T-helper 1 cell (primary cell): ENCODE results near the gene GK.
"Not testable (repeated sequence)": the region's sequence is repeated elsewhere in the genome, so short reads cannot be mapped to it uniquely, and the experiment has no call there.

Experiments used
- DNase-seq, 5 donors: peaks; one replicate each; pipeline ENCODE4 v3.0.0-alpha.2; 2012 to 2020
- total RNA-seq, 4 donors: gene quantifications; one replicate each; lab custom pipeline; 2026; lab: John Stamatoyannopoulos, UW

Gene GK
- total RNA-seq, result 3.3 to 9.3 (median 7.3) reads per million in 4 donors

DNA sequence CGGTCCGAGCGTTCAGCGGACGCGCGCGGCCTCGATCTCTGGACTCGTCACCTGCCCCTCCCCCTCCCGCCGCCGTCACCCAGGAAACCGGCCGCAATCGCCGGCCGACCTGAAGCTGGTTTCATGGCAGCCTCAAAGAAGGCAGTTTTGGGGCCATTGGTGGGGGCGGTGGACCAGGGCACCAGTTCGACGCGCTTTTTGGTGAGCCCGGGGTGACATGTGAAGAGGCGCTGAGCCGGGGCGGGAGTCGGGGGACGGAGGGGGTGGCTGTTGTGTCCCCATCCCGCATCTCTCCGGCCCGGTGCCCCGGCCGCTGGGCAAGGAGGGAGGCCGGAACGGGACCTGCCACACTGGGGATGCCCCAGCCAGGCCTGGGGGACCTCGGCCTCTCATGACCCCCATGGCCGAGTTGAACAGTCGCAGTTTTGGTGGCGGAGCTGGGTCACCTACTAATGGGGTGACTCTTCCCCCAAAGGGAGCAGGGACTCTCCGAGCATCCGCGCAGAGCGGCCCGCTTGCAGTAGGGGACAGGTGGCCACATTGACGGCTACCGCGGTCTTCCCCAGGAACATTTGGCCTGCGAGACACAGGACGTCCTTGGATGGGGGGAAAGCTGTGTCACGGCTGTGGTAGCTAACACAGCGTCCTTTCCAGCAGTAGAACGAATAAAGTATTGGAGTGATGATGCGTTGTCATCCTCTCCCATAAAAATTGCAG lies at the start of gene GK:
TSS of gene GK (plus strand) at position 9 of the 717 bp plus-strand sequence. CDS start at position 124, 115 bp downstream.
- peak in 4 of 5 donors; percentile 1 to 9 (median 7) for DNase-seq

DNA sequence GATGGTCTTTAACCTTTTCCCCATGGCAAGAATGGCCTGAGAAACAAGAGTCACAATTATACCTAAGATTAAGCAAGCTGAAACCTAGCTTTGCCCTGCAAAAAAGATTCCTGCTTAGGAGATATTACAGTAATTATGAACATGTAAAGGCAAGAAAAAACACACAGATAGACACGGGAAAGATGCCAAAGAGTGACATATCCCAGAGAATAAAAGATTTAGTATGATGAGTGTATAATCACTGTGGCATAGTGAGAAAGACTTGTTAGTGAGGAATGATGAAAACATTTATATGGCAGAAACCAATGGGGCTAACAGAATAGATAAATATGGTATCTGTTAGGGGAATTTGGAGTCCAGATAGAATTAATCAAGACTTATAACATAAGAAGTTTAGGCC lies 46.1 kb upstream of the GK start:
- no peak for DNase-seq

GRCh38 chrX:30610026-30610425 lies 43.2 kb upstream of the GK start:
- DNase-seq, result no peak

GRCh38 chrX:30612250-30612655 lies 41.0 kb upstream of the GK start:
- DNase-seq, result no peak

GRCh38 chrX:30613721-30614120 lies 39.5 kb upstream of the GK start:
- no peak for DNase-seq

GRCh38 chrX:30615229-30615628 lies 38.0 kb upstream of the GK start:
- DNase-seq, result peak in 1 of 5 donors; percentile 61

DNA sequence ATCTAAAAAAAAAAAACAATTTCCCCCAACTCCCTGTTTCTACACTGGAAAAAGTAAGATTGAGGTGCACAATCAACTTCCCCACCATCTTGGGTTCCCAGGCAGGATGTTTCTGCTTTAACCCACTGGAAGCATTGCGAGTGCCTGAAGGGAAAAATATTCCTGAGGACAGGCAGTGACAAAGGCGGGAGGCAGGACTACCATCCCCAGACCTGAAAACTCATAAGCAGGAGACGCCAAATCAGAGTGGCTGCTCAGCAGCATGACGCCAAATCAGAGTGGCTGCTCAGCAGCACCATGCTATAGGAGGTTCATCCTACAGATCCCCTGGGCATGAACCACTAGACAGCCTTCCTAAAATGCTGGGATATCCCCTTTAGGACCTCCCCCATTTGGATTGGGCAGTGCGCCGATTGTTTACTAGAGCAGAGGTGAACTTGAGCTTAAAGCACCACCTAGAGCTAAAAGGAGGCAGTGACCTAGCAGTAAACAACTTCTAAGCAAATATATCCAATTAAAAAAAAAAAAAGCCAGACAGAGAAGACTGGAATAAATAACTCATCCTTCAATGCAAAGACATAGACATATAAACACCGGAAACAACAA lies 35.0 kb upstream of the GK start:
- DNase-seq, result no peak

GRCh38 chrX:30620125-30620524 lies 33.1 kb upstream of the GK start:
- no peak for DNase-seq

GRCh38 chrX:30620980-30621618 lies 32.1 kb upstream of the GK start:
- DNase-seq, result peak in 1 of 5 donors; percentile 10

- no peak for DNase-seq
Observed at GRCh38 chrX:30622361-30622760, 30.9 kb upstream of the GK start.

DNA sequence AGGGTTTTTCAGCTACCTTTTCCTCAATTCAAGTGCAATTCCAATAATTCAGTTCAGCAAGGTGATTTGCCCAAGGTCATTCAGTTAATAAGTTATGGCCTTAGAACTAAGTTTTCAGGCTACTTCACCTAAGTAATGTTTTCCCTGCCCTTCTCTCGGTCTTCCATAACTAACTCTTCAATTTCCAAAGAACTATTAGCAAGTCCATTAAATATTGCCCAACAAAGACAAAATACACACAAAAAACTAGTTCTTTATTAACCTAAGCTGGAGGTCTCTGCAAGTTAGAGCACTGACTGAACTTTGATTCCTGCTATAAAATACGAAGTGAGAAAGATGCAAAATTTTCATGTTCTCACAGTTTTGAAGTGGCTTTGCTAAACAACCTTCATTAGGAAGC lies 26.8 kb upstream of the GK start:
- no peak for DNase-seq

- DNase-seq, result no peak
Observed at GRCh38 chrX:30627818-30628652, 25.2 kb upstream of the GK start.

DNA sequence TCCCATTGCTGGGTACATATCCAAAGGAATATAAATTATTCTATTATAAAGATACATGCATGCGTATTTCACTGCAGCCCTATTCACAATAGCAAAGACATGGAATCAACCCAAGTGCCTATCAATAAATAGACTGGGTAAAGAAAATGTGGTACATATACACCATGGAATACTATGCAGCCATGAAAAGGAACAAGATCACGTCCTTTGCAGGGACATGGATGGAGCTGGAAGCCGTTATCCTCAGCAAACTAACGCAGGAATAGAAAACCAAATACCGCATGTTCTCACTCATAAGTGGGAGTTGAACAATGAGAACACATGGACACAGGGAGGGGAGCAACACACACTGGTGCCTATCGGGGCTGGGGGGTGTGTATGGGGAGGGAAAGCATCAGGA lies 19.2 kb upstream of the GK start:
- not testable (repeated sequence) for DNase-seq

DNA sequence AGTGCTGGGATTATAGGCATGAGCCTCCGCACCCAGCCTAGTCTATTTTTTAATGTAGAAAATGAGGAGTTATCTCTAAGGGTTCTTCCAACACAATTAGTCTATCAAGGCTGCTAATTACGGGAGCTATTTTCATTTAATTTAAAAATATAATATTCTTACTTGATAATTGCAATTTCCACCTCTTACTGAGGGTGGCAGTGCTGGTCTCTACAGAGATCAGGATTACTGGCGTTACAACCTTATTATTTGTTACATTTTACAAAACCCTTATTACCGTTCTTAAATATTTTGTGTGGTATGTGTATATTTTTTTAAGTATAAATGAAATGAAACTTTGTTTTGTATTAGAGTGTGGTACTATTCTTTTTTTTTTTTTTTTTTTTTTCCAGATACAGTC lies 17.6 kb upstream of the GK start:
- DNase-seq, result no peak

- DNase-seq, result no peak
Observed at GRCh38 chrX:30637874-30638815, 15.1 kb upstream of the GK start.

DNA sequence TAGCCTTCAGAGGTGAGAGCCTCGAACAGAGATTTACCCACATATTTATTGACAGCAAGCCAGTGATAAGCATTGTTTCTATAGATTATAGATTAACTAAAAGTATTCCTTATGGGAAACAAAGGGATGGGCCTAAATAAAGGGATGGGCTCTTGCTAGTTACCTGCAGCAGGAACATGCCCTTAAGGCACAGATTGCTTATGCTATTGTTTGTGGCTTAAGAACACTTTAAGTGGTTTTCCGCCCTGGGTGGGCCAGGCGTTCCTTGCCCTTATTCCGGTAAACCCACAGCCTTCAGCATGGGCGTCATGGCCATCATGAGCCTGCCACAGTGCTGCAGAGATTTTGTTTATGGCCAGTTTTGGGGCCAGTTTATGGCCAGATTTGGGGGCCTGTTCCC lies 13.5 kb upstream of the GK start:
- not testable (repeated sequence) for DNase-seq

DNA sequence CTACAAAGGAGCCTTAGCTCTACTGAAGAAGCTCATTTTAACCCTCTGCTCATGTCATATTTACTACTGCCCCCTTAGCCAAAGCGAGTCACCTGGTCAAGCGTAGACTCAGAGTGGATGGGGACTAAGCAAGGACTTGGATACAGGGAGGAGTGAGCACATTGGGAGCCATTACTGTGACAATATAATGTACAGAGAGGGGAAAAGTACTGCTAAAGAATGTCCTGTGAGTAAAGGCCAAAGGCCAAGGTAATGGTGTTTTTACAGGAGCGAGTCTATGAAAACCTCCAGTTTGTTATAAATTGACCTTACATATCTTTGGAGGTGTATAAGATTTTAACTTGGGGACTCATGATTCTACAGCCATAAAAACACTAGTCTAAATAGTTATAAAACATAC lies 10.6 kb upstream of the GK start:
- DNase-seq, result no peak

- DNase-seq, result peak in 1 of 5 donors; percentile 68
Observed at GRCh38 chrX:30643313-30643821, 9.9 kb upstream of the GK start.

DNA sequence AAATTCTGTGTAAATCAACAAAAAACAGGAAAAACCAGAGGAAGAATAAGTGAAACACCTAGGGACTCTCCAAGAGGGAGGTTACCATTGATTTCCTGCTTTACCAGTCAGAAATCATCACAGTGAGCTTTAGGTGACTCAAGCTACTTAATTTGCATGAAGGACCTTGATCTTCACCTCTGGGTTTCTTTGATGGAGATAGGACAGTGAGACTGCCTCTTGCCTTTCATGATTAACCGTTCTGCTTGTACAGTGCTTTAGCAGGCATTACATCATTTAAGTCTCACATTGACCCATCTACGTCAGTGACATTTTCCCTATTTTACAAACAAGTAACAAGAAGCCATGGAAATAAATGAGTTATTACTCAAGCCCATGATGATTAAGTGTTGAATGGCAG lies 3.4 kb upstream of the GK start:
- peak in 1 of 5 donors; percentile 71 for DNase-seq

DNA sequence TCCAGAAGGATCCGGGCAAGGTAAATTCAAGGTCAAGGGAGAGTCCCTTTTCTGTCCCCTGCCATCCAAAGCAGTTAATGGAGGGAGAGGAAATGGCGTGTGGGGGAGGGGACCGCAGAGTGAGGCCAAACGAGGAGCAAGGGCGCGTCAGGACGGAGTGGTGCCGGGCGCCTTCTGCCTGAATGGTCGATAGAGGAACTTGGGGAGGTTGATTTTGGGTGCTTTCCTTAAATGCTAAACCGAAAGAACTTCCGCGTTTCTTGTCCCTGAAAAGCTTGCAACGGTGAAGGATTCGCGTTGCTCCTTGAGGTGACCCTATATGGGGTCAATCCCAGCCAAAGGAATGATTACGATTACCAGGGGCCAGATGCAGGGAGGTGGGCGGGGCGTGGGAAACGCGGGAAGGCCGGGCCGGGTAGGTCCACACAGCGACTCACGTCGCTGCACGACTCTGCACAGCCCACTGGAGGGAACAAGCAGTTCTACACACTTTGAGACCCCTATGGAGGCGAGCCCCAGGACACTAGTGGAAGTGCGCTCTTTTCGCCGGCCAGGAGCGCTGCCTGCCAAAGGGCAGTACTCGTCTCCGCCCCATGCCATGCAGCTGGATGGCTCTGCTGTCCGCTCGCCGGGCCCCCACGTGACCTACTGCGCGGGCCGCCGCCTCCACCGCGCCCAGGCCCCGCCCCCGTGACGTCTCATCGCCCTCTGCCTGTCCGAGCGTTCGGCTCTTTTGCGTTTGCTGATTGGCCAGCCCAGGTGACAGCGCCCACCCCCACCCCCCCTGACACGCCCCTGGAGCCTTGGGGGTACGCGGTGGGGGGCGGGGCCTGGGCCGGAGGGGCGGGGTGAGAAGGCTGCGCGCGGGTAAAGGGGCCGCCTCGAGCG lies 452 bp upstream of the GK start:
- DNase-seq, result peak; percentile 79 to 94 (median 85)

GRCh38 chrX:30654386-30654785 lies 1.2 kb downstream of the GK start:
- DNase-seq, result not testable (repeated sequence)
